ENCODE data around the gene PRM3. TPM values are rescaled to one million over a fixed set of nuclear protein-coding genes. Genes with fewer than 3 reads are reported as not detected.

PRM3 gene
- total and polyA plus RNA-seq, 2 of the 8 experiments (the other 6 are each of a cell fraction or from before 2014, with no cell fraction given): not detected

- Histone ChIP-seq H2BK5ac (ENCODE audit: low read depth, low read length) (peak overlapping the region; percentile 27; the same call in 1 of the 2 replicates), H4K8ac (ENCODE audit: extremely low read depth, insufficient read depth, low read length) (peak overlapping the region; percentile 88), H2BK20ac (ENCODE audit: low read length) (peak overlapping the region; percentile 55; the same call in 1 of the 2 replicates), H4K20me1 (replicated peaks in 1 of 2; ENCODE audit: control insufficient read depth in 1 of 2, insufficient read depth in 2 of 2, low read length in 2 of 2) (peaks cover 11 to 20% of the 10 kb centered on the region in 2 experiments), H3K79me2 (ENCODE audit: control insufficient read depth in 1 of 2, insufficient read depth in 2 of 2, low read length in 2 of 2) (peaks cover 0 to 28% of the 10 kb centered on the region in 2 experiments; a peak in 2 of 4 replicates), H2BK120ac (replicated peaks; ENCODE audit: low read depth, low read length) (peak overlapping the region; percentile 69), H2AFZ (ENCODE audit: low read length) (peak overlapping the region; percentile 60; the same call in 1 of the 2 replicates), H3K36me3 (ENCODE audit: control insufficient read depth in 2 of 4, insufficient read depth in 4 of 4, low read length in 3 of 4) (peaks cover 0 to 8% (median 5%) of the 10 kb centered on the region in 4 experiments; a peak in 5 of 8 replicates), H3K23ac (ENCODE audit: insufficient read length) (no peak overlapping the region), H3K4ac (replicated peaks; ENCODE audit: insufficient read length, low read depth, low read length) (peak overlapping the region; percentile 79), H4K5ac (ENCODE audit: insufficient read length, low read depth, low read length) (peak overlapping the region; percentile 75), H3K79me1 (ENCODE audit: low read depth, low read length) (peaks cover 4% of the 10 kb centered on the region; the same call in 1 of the 2 replicates), H2AK5ac (ENCODE audit: low read depth, low read length) (no peak overlapping the region), H2BK12ac (ENCODE audit: low read depth, low read length) (peak overlapping the region; percentile 68; the same call in 1 of the 2 replicates), H3K9me3 (ENCODE audit: insufficient read depth in 2 of 2, low read depth in 1 of 2, low read length in 1 of 2) (no peaks in the 10 kb centered on the region), H3K14ac (ENCODE audit: insufficient read length) (no peak overlapping the region), H3K23me2 (ENCODE audit: low read depth, low read length) (peaks cover 13% of the 10 kb centered on the region), H3K27ac (ENCODE audit: low read depth, low read length) (no peak overlapping the region), H3K4me3 (ENCODE audit: extremely low read depth in 1 of 4, insufficient read depth in 2 of 4, low read depth in 3 of 4, low read length in 4 of 4) (peak overlapping the region; percentile 61 to 97 (median 69)), H4K91ac (replicated peaks; ENCODE audit: insufficient read length, low read length) (peak overlapping the region; percentile 93), H3K4me1 (replicated peaks in 1 of 4; ENCODE audit: control insufficient read depth in 3 of 4, insufficient read depth in 4 of 4, low read length in 3 of 4) (peaks cover 0 to 23% (median 8%) of the 10 kb centered on the region in 4 experiments; a peak in 5 of 7 replicates), H3K9ac (replicated peaks in 1 of 4; ENCODE audit: extremely low read depth in 1 of 4, low read depth in 3 of 4, low read length in 3 of 4) (peak overlapping the region in 3 of 4 experiments; percentile 63 to 72 (median 67); a peak in 5 of 7 replicates), H3K56ac (replicated peaks; ENCODE audit: insufficient read length, low read depth, low read length) (peak overlapping the region; percentile 75), H3K18ac (ENCODE audit: extremely low read depth, low read length) (peak overlapping the region; percentile 89; the same call in 1 of the 2 replicates), H3K27me3 (replicated peaks in 1 of 4; ENCODE audit: control insufficient read depth in 3 of 4, extremely low read depth in 1 of 4, insufficient read depth in 3 of 4, low read length in 3 of 4) (no peaks in the 10 kb centered on the region; a peak in 1 of 7 replicates), H2BK15ac (ENCODE audit: low read length) (no peak overlapping the region), H3K4me2 (ENCODE audit: insufficient read depth in 1 of 2, low read depth in 2 of 2, low read length in 2 of 2) (peak overlapping the region; percentile 36 to 96)
- WGBS, 2 experiments (ENCODE audit: extremely low coverage in 1 of 2, insufficient coverage in 1 of 2, insufficient read length in 1 of 2, insufficient replicate concordance in 2 of 2, low coverage in 1 of 2, low lambda C conversion rate in 2 of 2, missing lambda C conversion rate in 1 of 2): 0% methylated on average over 32 of the region's 32 CpGs; no CpG with 5 or more reads in 1 of the 2 experiments
- DNase-seq (ENCODE audit: low read depth in 1 of 2, low spot score in 2 of 2) (no peak), FAIRE-seq (no peak)
- ChIA-PET POLR2A (ENCODE audit: partially characterized antibody) (interaction anchor here (0.7 to 4.6 kb wide), 48 partner anchors 10 to 311 kb away, joined by 3 to 32 read pairs (median 6); partner anchors contain the start of genes PRM3 and TNP2), CTCF (ENCODE audit: partially characterized antibody) (interaction anchor here (0.7 to 6.8 kb wide), 37 partner anchors 14 to 303 kb away, joined by 3 to 79 read pairs (median 5); partner anchors contain the start of genes PRM3 and TNP2)
These were observed 16.7 kb downstream of the PRM3 start for GRCh38 chr16:11256661-11257130.
